AG09319 (cell line): Measurements from ENCODE around the gene BRD2.

Source experiments
- DNase-seq: peaks from one replicate; pipeline ENCODE4 v3.0.0-alpha.2; 2010; ENCODE audit warnings: low read depth; ENCODE audit errors: extremely low read depth
- CTCF ChIP-seq: IDR thresholded peaks from 2 replicates; pipeline ENCODE4 v1.5.1; 2011; ENCODE audit warnings: low read depth, mild to moderate bottlenecking, inconsistent platforms, low read length, moderate library complexity

Gene BRD2

DNA sequence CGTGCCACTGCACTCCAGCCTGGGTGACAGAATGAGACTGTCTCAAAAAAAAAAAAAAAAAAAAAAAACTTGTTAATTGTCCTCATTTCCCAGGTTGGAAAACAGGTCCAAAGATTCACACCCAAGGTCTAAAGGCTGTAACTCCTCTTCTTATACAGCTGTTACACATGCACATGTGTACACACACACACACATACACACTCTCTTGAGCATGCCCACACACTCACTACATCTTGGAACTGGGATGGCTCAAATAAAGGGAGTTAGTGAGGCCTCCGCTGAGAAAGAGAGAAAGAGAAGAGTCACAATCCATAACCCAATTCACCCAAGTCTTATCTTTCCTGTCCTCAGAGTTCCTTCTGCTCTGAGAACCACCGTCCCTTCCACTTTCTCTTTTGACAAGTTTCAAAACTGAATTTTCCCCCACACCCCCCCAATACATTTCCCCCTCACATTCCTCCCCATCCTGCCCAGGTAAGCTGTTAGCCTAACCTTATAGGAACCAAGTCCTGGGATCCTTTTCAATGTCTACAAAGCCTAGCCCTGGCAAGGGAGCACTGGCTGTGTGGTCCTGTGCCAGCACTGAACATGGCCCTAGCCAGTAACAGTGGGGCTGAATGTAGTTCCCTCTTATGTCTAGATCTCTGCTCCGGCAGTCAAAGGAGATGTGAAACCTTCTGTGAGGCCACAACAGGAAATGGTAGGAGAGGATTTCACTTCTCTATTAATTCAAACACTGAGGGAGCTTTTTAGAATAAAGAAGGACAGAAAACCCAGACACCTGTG, 24.3 kb upstream of the BRD2 start:
- TF ChIP-seq CTCF: no peak
- no peak for DNase-seq

GRCh38 chr6:32945108-32945760, 23.2 kb upstream of the BRD2 start:
- TF ChIP-seq CTCF: no peak
- DNase-seq: no peak

GRCh38 chr6:32945953-32946352, 22.4 kb upstream of the BRD2 start:
- no peak for DNase-seq
- no peak for TF ChIP-seq CTCF

- no peak for TF ChIP-seq CTCF
- DNase-seq: no peak
These were observed 21.5 kb upstream of the BRD2 start for GRCh38 chr6:32946893-32947292.

GRCh38 chr6:32947552-32948465, 20.6 kb upstream of the BRD2 start:
- peak; percentile 45 for TF ChIP-seq CTCF
- DNase-seq: no peak

DNA sequence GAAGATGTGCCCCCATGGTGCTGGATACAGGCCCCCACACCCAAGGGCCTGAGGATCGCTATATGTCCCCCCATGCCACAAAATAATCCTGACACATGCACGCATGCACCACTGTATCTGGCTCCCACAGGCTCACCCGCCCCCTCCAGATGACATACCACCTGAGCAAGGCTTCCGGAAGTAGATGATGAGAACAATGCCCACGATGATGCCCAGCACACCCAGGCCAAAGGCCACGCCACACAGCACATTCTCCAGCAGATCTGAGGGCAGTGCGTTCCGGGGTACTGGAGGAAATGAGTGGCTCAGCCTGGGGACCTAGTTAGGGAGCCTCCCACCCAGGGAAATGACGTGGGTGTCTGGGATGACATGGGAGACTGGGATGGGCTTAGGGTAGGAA, 19.3 kb upstream of the BRD2 start:
- no peak for DNase-seq
- no peak for TF ChIP-seq CTCF
